GM10248 (cell line): ENCODE results near the gene KCTD14.
A peak's percentile ranks its signal among the peaks of the same experiment; 100 is the strongest.

Experiments used
- CTCF ChIA-PET: fragments of 300-600 bp; sonication (Branson Sonifier 250); formaldehyde crosslinking; extraction: SDS; loops from one replicate; lab custom pipeline; 2021; ENCODE audit warnings: antibody characterized with exemption; lab: Yijun Ruan, JAX
- POLR2A ChIA-PET: fragments of 350-650 bp; sonication (Branson Sonifier 250); formaldehyde crosslinking; extraction: SDS; loops from one replicate; lab custom pipeline; 2020; ENCODE audit warnings: antibody characterized with exemption; lab: Yijun Ruan, JAX
- DNase-seq: peaks from one replicate; pipeline ENCODE4 v3.0.0; 2012; ENCODE audit errors: extremely low spot score
- TF ChIP-seq, protein P1 (sequence below): IDR thresholded peaks from 2 replicates; pipeline ENCODE4 v1.5.1; 2012; ENCODE audit warnings: mild to moderate bottlenecking, low read depth; ENCODE audit errors: extremely low read depth, missing control alignments, control extremely low read depth

Gene KCTD14

DNA sequence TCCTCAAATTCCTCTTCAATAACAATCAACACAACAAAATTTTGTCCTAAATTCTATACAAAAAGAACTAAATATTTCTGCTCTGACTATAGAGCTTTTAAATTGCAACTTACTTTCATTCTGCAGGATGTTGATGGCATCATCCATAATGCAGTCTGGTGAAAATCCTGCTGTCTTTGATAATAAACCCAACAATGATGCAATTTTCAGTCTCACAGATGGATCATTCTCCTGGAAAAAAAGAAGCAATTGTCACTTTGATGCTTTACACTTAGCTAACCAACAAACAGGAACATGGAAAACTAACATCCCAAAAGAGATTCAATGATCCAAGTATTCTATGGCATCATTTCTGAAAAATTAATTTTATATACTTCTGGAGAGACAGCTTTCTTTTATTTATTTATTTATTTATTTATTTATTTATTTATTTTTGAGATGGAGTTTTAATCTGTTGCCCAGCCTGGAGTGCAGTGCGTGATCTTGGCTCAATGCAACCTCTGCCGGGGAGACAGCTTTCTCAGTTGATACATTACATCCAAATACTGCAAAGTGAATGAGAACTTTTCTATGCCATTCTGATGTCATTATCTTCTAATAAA is 41.6 kb downstream of the KCTD14 start:
- ChIA-PET CTCF (interaction anchor here (1.2 to 4.0 kb wide), 4 partner anchors 11 to 63 kb away, joined by 3 to 15 read pairs (median 6); partner anchors contain the start of gene INTS4), POLR2A (interaction anchor here (0.6 to 2.4 kb wide), 3 partner anchors 13 to 177 kb away, joined by 3 to 17 read pairs (median 9); partner anchors contain the start of gene INTS4)
- DNase-seq = no peak
- TF ChIP-seq, protein P1, sequence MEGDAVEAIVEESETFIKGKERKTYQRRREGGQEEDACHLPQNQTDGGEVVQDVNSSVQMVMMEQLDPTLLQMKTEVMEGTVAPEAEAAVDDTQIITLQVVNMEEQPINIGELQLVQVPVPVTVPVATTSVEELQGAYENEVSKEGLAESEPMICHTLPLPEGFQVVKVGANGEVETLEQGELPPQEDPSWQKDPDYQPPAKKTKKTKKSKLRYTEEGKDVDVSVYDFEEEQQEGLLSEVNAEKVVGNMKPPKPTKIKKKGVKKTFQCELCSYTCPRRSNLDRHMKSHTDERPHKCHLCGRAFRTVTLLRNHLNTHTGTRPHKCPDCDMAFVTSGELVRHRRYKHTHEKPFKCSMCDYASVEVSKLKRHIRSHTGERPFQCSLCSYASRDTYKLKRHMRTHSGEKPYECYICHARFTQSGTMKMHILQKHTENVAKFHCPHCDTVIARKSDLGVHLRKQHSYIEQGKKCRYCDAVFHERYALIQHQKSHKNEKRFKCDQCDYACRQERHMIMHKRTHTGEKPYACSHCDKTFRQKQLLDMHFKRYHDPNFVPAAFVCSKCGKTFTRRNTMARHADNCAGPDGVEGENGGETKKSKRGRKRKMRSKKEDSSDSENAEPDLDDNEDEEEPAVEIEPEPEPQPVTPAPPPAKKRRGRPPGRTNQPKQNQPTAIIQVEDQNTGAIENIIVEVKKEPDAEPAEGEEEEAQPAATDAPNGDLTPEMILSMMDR = no peak

DNA sequence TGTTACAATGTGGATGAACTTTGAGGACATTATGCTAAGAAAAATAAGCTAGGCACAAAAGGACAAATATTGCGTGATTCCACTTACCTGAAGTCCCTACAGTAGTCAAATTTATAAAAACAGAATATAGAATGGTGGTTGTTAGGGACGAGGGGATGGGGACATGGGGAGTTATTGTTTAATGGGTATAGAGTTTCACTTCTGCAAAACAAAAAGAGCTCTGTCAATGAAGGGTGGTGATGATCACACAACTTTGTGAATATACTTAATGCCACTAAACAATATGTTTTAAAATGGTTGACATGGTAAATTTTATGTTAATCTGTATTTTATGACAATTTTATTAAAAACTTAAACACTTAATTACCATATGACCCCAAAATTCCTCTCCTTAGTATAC is 54.7 kb downstream of the KCTD14 start:
- ChIA-PET CTCF (interaction anchor here (2.1 kb wide), 1 partner anchor 11 kb away, joined by 6 read pairs; no protein-coding TSS in a partner anchor), POLR2A (interaction anchor here (2.0 kb wide), 1 partner anchor 26 kb away, joined by 6 read pairs; the partner anchor contains the start of gene INTS4)
- TF ChIP-seq, protein P1 = no peak
- DNase-seq = peak; percentile 24

DNA sequence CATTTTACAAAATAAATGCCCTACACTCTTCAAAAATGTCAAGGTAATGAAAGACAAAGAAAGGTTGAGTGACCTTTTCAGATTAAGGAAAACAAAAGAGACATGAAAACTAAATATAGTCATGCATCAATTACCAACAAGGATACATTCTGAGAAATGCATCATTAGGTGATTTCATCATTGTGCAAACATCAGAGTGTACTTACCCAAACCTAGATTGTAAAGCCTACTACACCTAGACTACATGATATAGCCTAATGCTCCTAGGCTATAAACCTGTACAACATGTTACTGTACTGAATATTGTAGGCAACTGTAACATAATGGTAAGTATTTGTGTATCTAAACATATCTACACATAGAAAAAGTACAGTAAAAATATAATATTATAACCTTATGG is 55.3 kb downstream of the KCTD14 start:
- no peak for DNase-seq
- ChIA-PET CTCF (interaction anchor here (1.3 kb wide), 1 partner anchor 78 kb away, joined by 3 read pairs; no protein-coding TSS in a partner anchor), POLR2A (no interaction called here)

DNA sequence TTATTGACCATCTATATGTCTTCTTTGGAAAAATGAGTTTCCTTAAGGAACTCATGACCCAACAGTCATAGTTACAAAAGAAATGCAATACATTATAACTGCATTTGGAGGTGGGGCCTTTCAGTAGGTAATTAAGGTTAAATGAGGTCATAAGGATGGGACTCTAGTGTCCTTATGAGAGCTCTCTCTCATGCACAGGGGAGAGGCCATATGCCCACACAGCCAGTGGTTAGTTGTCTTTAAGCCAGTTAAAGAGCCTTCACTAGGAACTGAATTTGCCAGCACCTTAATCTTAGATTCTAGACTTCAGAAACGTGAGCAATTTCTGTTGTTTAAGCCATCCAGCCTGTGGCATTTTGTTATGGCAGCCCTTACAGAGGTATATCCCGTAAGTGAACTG is 56.0 kb downstream of the KCTD14 start:
- ChIA-PET CTCF (interaction anchor here (1.3 kb wide), 1 partner anchor 79 kb away, joined by 3 read pairs; no protein-coding TSS in a partner anchor), POLR2A (no interaction called here)
- no peak for DNase-seq
- TF ChIP-seq, protein P1 = no peak

More for the DNA sequence above, 55.3 kb downstream of the KCTD14 start:
- TF ChIP-seq, protein P1 = no peak

DNA sequence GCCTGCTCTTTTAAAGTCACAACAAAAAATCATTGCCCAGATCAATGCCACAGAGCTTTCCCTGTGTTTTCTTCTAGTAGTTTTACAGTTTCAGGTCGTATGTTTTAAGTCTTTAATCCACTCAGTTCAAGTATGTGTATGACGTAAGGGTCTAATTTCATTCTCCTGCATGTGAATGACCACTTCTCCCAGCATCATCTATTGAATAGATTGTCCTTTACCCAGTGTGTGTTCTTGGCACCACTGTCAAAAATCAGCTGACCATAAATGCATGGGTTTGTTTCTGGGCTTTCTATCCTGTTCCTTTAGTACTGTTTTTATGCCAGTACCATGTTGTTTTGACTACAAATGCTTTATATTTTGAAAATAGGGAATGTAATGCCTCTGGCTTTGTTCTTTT is 56.7 kb downstream of the KCTD14 start:
- TF ChIP-seq, protein P1 = no peak
- POLR2A ChIA-PET = no interaction called here
- CTCF ChIA-PET = interaction anchor here (1.3 kb wide), 1 partner anchor 80 kb away, joined by 3 read pairs; no protein-coding TSS in a partner anchor
- no peak for DNase-seq
